Measurements from ENCODE around the gene PIP4K2A. TPM values are rescaled to one million over a fixed set of nuclear protein-coding genes. Genes with fewer than 3 reads are reported as not detected.

PIP4K2A gene
- total RNA-seq, 2 experiments from 2014 or later, result 108 to 115 TPM

- TF ChIP-seq CTCF (IDR thresholded peaks at IDR 0.05), result no peak
- intact Hi-C loops (cut with micrococcal nuclease), result no loop called here
- POLR2A ChIA-PET, result no interaction called here
- Mint-ChIP-seq H3K4me3 (no peak overlapping the region), H3K4me1 (ENCODE audit: low read depth) (peaks cover 12% of the 10 kb centered on the region), H3K9me3 (peaks cover 2% of the 10 kb centered on the region), H3K36me3 (ENCODE audit: low read depth) (peaks cover 6% of the 10 kb centered on the region), H3K27me3 (peaks cover 18% of the 10 kb centered on the region), H3K27ac (no peak overlapping the region)
- DNase-seq, result peak; percentile 79
- ATAC-seq, result peak; percentile 99
- CTCF ChIA-PET, result no interaction called here
Measured at GRCh38 chr10:22505911-22506685, 208.3 kb downstream of the PIP4K2A start.

GRCh38 chr10:22504766-22505165, 209.6 kb downstream of the PIP4K2A start:
- ChIA-PET CTCF (interaction anchor here (0.9 kb wide), 1 partner anchor 485 kb away, joined by 3 read pairs; no protein-coding TSS in a partner anchor), POLR2A (no interaction called here)
- H3K9me3 Mint-ChIP-seq, result peaks cover 2% of the 10 kb centered on the region

GRCh38 chr10:22503315-22504088, 210.9 kb downstream of the PIP4K2A start:
- ATAC-seq, result no peak

More at GRCh38 chr10:22504766-22505165, 209.6 kb downstream of the PIP4K2A start:
- no peak for TF ChIP-seq CTCF (IDR thresholded peaks at IDR 0.05)
- peaks cover 12% of the 10 kb centered on the region for H3K4me1 Mint-ChIP-seq (ENCODE audit: low read depth)
- H3K4me3 Mint-ChIP-seq, result no peak overlapping the region
- H3K27ac Mint-ChIP-seq, result no peak overlapping the region
- no peak for DNase-seq
- no peak for ATAC-seq
- intact Hi-C loops (cut with micrococcal nuclease), result no loop called here
- H3K27me3 Mint-ChIP-seq, result peaks cover 18% of the 10 kb centered on the region
- peaks cover 6% of the 10 kb centered on the region for H3K36me3 Mint-ChIP-seq (ENCODE audit: low read depth)

GRCh38 chr10:22501863-22502262, 212.5 kb downstream of the PIP4K2A start:
- no peak for TF ChIP-seq CTCF (IDR thresholded peaks at IDR 0.05)
- H3K4me3 Mint-ChIP-seq, result no peak overlapping the region
- ATAC-seq (no peak), DNase-seq (no peak)
- no peak overlapping the region for H3K27ac Mint-ChIP-seq
- H3K27me3 Mint-ChIP-seq, result peaks cover 10% of the 10 kb centered on the region
- ChIA-PET POLR2A (no interaction called here), CTCF (interaction anchor here (1.3 kb wide), 1 partner anchor 41 kb away, joined by 3 read pairs; no protein-coding TSS in a partner anchor)
- intact Hi-C loops (cut with micrococcal nuclease), result no loop called here
- no peaks in the 10 kb centered on the region for H3K36me3 Mint-ChIP-seq (ENCODE audit: low read depth)
- H3K4me1 Mint-ChIP-seq (ENCODE audit: low read depth), result peaks cover 10% of the 10 kb centered on the region
- no peaks in the 10 kb centered on the region for H3K9me3 Mint-ChIP-seq

More at GRCh38 chr10:22503315-22504088, 210.9 kb downstream of the PIP4K2A start:
- no peak overlapping the region for H3K27ac Mint-ChIP-seq
- TF ChIP-seq CTCF (IDR thresholded peaks at IDR 0.05), result no peak
- ChIA-PET CTCF (no interaction called here), POLR2A (no interaction called here)
- H3K4me3 Mint-ChIP-seq, result no peak overlapping the region
- intact Hi-C loops (cut with micrococcal nuclease), result no loop called here
- DNase-seq, result no peak
- H3K4me1 Mint-ChIP-seq (ENCODE audit: low read depth), result peaks cover 12% of the 10 kb centered on the region
- peaks cover 2% of the 10 kb centered on the region for H3K9me3 Mint-ChIP-seq
- H3K27me3 Mint-ChIP-seq, result peaks cover 16% of the 10 kb centered on the region
- H3K36me3 Mint-ChIP-seq (ENCODE audit: low read depth), result peaks cover under 1% of the 10 kb centered on the region

All from activated CD8-positive, alpha-beta T cell treated with anti-CD3 and anti-CD28 coated beads for 36 hours (primary cell).